ENCODE results near the gene RAET1G.

DNA sequence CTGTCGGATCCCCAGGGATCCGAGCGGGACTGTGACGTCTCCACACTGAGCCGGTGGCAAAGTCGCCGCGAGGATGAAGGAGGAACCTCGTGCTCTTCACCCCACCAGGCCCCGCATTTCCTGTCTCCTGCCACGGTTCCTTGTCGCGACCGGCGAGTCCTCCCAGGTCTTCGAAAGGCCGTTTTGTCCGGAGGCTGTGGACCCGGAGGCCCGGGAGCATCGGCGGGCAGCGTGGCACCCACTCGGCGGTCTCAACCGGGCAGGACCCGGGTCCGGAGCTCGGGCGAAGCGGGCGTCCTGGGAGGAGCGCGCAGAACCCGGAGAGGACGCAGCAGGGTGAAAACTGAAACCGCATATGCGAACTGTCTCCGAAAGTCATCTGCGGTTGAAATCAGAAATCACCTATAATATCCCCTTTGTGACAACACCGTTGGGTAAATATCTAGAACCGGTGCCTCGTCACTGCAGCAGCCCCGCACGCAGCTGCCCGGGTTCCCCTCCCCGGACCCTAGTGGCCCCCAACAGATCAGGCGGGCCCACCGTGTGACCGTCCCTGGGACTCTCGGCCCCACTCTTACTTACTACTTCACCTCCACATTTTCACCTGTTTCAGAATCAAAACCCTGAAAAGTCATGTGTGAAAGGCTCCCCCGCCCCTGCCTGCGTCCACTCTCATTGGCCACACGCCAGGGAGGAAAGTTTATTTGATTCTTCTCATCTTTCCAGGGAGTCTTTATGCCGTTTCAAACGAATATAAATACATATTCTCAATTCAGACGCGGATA is 15.8 kb upstream of the RAET1G start:
- TF ChIP-seq, protein P1, sequence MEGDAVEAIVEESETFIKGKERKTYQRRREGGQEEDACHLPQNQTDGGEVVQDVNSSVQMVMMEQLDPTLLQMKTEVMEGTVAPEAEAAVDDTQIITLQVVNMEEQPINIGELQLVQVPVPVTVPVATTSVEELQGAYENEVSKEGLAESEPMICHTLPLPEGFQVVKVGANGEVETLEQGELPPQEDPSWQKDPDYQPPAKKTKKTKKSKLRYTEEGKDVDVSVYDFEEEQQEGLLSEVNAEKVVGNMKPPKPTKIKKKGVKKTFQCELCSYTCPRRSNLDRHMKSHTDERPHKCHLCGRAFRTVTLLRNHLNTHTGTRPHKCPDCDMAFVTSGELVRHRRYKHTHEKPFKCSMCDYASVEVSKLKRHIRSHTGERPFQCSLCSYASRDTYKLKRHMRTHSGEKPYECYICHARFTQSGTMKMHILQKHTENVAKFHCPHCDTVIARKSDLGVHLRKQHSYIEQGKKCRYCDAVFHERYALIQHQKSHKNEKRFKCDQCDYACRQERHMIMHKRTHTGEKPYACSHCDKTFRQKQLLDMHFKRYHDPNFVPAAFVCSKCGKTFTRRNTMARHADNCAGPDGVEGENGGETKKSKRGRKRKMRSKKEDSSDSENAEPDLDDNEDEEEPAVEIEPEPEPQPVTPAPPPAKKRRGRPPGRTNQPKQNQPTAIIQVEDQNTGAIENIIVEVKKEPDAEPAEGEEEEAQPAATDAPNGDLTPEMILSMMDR (IDR thresholded peaks at IDR 0.05): no peak
- TF ChIP-seq POLR2AphosphoS5 (IDR thresholded peaks at IDR 0.05): no peak
